ENCODE data around the gene ATXN8OS.

- TF ChIP-seq POLR2A (IDR thresholded peaks at IDR 0.05) (no peak), CTCF (IDR thresholded peaks at IDR 0.05) (no peak)
Measured at GRCh38 chr13:70104481-70104880, 3.1 kb upstream of the ATXN8OS start.
